CD14-positive monocyte (primary cell): ENCODE results near the gene APOD. TPM values are rescaled to one million over a fixed set of nuclear protein-coding genes. Genes with fewer than 3 reads are reported as not detected.
"Not testable (repeated sequence)": the region's sequence is repeated elsewhere in the genome, so short reads cannot be mapped to it uniquely, and the experiment has no call there.

Source experiments
- DNase-seq, 3 donors: peaks; one replicate each; pipeline ENCODE4 v3.0.0-alpha.2; 2011 to 2022
- H2AFZ ChIP-seq: 2 replicates; pipeline ENCODE4 v1.6.0; 2012; ENCODE audit warnings: mild to moderate bottlenecking, low read depth, low read length, inconsistent platforms; ENCODE audit not compliant: insufficient read depth, poor library complexity, severe bottlenecking
- H3K27ac ChIP-seq, 2 donors: 1 replicate in 1 of 2; 2 replicates in 1 of 2; pipeline ENCODE4 v1.5.1; 2012 to 2013; ENCODE audit warnings: low read length in 2 of 2, control low read depth in 1 of 2, inconsistent platforms in 1 of 2, low read depth in 1 of 2, mild to moderate bottlenecking in 1 of 2
- H3K27me3 ChIP-seq, 2 donors: one replicate each; pipeline versions ENCODE4 v1.6.0 to v1.6.1; 2011 to 2013; ENCODE audit warnings: low read length in 2 of 2; ENCODE audit not compliant: control insufficient read depth in 2 of 2, insufficient read depth in 2 of 2
- H3K36me3 ChIP-seq, 2 donors: replicated peaks in 1 of 2; 1 replicate in 1 of 2; 2 replicates in 1 of 2; pipeline versions ENCODE4 v1.5.1 to v1.6.1; 2012 to 2013; ENCODE audit warnings: low read length in 2 of 2, control low read depth in 1 of 2, inconsistent platforms in 1 of 2, mild to moderate bottlenecking in 1 of 2; ENCODE audit not compliant: insufficient read depth in 2 of 2, control insufficient read depth in 1 of 2
- H3K4me1 ChIP-seq, 2 donors: 1 replicate in 1 of 2; 2 replicates in 1 of 2; pipeline versions ENCODE4 v1.5.1 to v1.6.1; 2012 to 2013; ENCODE audit warnings: low read length in 2 of 2, control low read depth in 1 of 2, inconsistent platforms in 1 of 2, mild to moderate bottlenecking in 1 of 2, moderate library complexity in 1 of 2; ENCODE audit not compliant: insufficient read depth in 2 of 2, control insufficient read depth in 1 of 2
- H3K4me2 ChIP-seq: replicated peaks from 2 replicates; pipeline ENCODE3; 2012; ENCODE audit warnings: low read length, moderate library complexity, mild to moderate bottlenecking; ENCODE audit not compliant: poor library complexity, severe bottlenecking; ENCODE audit errors: extremely low read depth
- H3K4me3 ChIP-seq, 3 experiments: fragments of 200-600 bp in 1 of 3; sonication (generic) in 1 of 3; replicated peaks in 1 of 3; 1 replicate in 2 of 3; 2 replicates in 1 of 3; pipeline ENCODE4 v1.5.1; 2011 to 2013; ENCODE audit warnings: low read length in 3 of 3, mild to moderate bottlenecking in 3 of 3, control low read depth in 2 of 3, low read depth in 2 of 3, inconsistent platforms in 1 of 3, moderate library complexity in 1 of 3
- H3K79me2 ChIP-seq: 2 replicates; pipeline ENCODE4 v1.6.0; 2012; ENCODE audit warnings: mild to moderate bottlenecking, control low read depth, inconsistent platforms, low read length, moderate library complexity; ENCODE audit not compliant: insufficient read depth
- H3K9ac ChIP-seq: 2 replicates; pipeline ENCODE4 v1.6.0; 2017; ENCODE audit warnings: low read length, mild to moderate bottlenecking; ENCODE audit not compliant: insufficient read depth, poor library complexity, severe bottlenecking
- H3K9me3 ChIP-seq, 2 donors: replicated peaks in 1 of 2; 1 replicate in 1 of 2; 2 replicates in 1 of 2; pipeline versions ENCODE4 v1.5.1 to v1.6.1; 2012 to 2013; ENCODE audit warnings: low read length in 2 of 2, control low read depth in 1 of 2; ENCODE audit not compliant: control insufficient read depth in 1 of 2, insufficient read depth in 1 of 2
- H4K20me1 ChIP-seq: 2 replicates; pipeline ENCODE4 v1.6.0; 2012; ENCODE audit warnings: mild to moderate bottlenecking, low read length, control low read depth, moderate library complexity; ENCODE audit not compliant: insufficient read depth
- H3K27ac Mint-ChIP-seq, 7 donors: one replicate each; pipeline ENCODE4 v1.8.0; 2020; ENCODE audit warnings: mild to moderate bottlenecking in 7 of 7, mixed read lengths in 7 of 7, moderate library complexity in 6 of 7, inconsistent platforms in 2 of 7
- H3K27me3 Mint-ChIP-seq, 3 donors: one replicate each; pipeline ENCODE4 v1.8.0; 2021 to 2022; ENCODE audit warnings: low read depth in 3 of 3, mild to moderate bottlenecking in 3 of 3, mixed read lengths in 3 of 3, moderate library complexity in 3 of 3, inconsistent platforms in 1 of 3
- H3K36me3 Mint-ChIP-seq, 2 donors: one replicate each; pipeline ENCODE4 v1.8.0; 2020; ENCODE audit warnings: mixed read lengths in 2 of 2, inconsistent platforms in 1 of 2, mild to moderate bottlenecking in 1 of 2
- H3K4me1 Mint-ChIP-seq: one replicate; pipeline ENCODE4 v1.8.0; 2020; ENCODE audit warnings: mild to moderate bottlenecking, mixed read lengths
- H3K4me3 Mint-ChIP-seq, 2 donors: one replicate each; pipeline ENCODE4 v1.8.0; 2020; ENCODE audit warnings: mild to moderate bottlenecking in 2 of 2, mixed read lengths in 2 of 2, moderate library complexity in 1 of 2
- H3K9me3 Mint-ChIP-seq, 7 donors: one replicate each; pipeline ENCODE4 v1.8.0; 2020 to 2022; ENCODE audit warnings: mixed read lengths in 7 of 7, mild to moderate bottlenecking in 6 of 7, moderate library complexity in 6 of 7, inconsistent platforms in 2 of 7
- CTCF ChIP-seq: fragments of 200-600 bp; IDR thresholded peaks from one replicate; pipeline ENCODE4 v1.8.0; 2022; ENCODE audit warnings: antibody characterized with exemption, mild to moderate bottlenecking
- WGBS: methylation state at CpG from one replicate; pipeline ENCODE4 v1.1.5; 2013; ENCODE audit warnings: missing lambda C conversion rate; ENCODE audit not compliant: insufficient coverage; 5-methylcytosine and 5-hydroxymethylcytosine counted together
- intact Hi-C, 2 donors: fragments of 100-400 bp; cut with micrococcal nuclease; formaldehyde crosslinking; loops; one replicate each; pipeline versions ENCODE4 v1.15.0 to v1.15.1; 2023
- polyA plus RNA-seq, 3 donors: library from polyadenylated mRNA; depleted of rRNA in 1 of 3; unstranded in 2 of 3; stranded (reverse) in 1 of 3; fragments of 300-500 nt in 2 of 3; fragments of >200 nt in 1 of 3; fragmentation: Illumina TruSeq in 2 of 3; gene quantifications; 1 replicate in 2 of 3; 2 replicates in 1 of 3; pipeline ENCODE4 v1.2.3, GENCODE V29; 2012 to 2021

Gene APOD
- polyA plus RNA-seq, 3 donors = not detected

GRCh38 chr3:195589796-195590195, 6.1 kb upstream of the APOD start:
- H3K4me1 Mint-ChIP-seq, H3K79me2 ChIP-seq, H3K36me3 ChIP-seq, H3K4me2 ChIP-seq, H4K20me1 ChIP-seq, H3K4me3 ChIP-seq, H3K9ac ChIP-seq, H3K36me3 Mint-ChIP-seq, H3K27ac ChIP-seq, intact Hi-C loops, H3K4me3 Mint-ChIP-seq, H3K27ac Mint-ChIP-seq, H2AFZ ChIP-seq, DNase-seq: not testable (repeated sequence)
- H3K4me1 ChIP-seq = peaks cover 13 to 15% of the 10 kb centered on the region in 2 donors
- 70% methylated on average over 4 of the region's 6 CpGs for WGBS
- Mint-ChIP-seq H3K27me3 (peaks cover 18 to 32% (median 19%) of the 10 kb centered on the region in 3 donors), H3K9me3 (peaks cover 0 to 14% (median 6%) of the 10 kb centered on the region in 7 donors)
- peaks cover 12 to 22% of the 10 kb centered on the region in 2 donors for H3K9me3 ChIP-seq
- peaks cover 29 to 30% of the 10 kb centered on the region in 2 donors for H3K27me3 ChIP-seq

DNA sequence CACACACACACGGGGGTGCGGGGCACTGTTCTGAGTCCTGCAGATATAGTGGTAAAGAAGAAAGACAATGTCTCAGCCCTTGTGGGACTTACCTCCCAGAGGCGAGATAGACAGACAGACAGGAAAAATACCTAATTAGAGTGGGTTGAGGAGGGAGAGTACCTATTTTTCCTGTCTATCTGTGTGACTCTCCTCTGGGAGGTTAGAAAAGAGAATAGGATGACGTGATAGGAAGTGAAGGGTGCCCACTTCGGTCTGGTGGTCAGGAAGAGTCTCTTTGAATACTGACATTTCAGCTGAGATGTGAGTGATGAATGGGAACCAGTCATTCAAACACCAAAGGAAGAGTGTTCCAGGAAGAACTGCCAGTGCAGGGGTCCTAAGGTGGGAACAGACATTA, 4.1 kb upstream of the APOD start:
- no peaks in the 10 kb centered on the region for H3K36me3 ChIP-seq
- peaks cover 12 to 22% of the 10 kb centered on the region in 2 donors for H3K9me3 ChIP-seq
- H3K79me2 ChIP-seq = no peaks in the 10 kb centered on the region
- H3K27ac ChIP-seq = no peak overlapping the region
- no peak overlapping the region for H3K4me3 Mint-ChIP-seq
- H3K36me3 Mint-ChIP-seq = no peaks in the 10 kb centered on the region
- H3K27ac Mint-ChIP-seq = no peak overlapping the region
- no peak overlapping the region for H3K9ac ChIP-seq
- peaks cover 28 to 45% (median 33%) of the 10 kb centered on the region in 3 donors for H3K27me3 Mint-ChIP-seq
- intact Hi-C loops = no loop called here
- WGBS = 74% methylated on average over 3 of the region's 5 CpGs
- no peak overlapping the region for H3K4me2 ChIP-seq
- TF ChIP-seq CTCF = no peak
- peaks cover 13 to 15% of the 10 kb centered on the region in 2 donors for H3K4me1 ChIP-seq
- peaks cover 0 to 16% (median 4%) of the 10 kb centered on the region in 7 donors for H3K9me3 Mint-ChIP-seq
- H4K20me1 ChIP-seq = no peaks in the 10 kb centered on the region
- H3K27me3 ChIP-seq = peaks cover 39 to 42% of the 10 kb centered on the region in 2 donors
- no peak overlapping the region for H3K4me3 ChIP-seq
- DNase-seq = no peak
- H3K4me1 Mint-ChIP-seq = peaks cover 8% of the 10 kb centered on the region
- H2AFZ ChIP-seq = no peak overlapping the region
